HG03378 (cell line): Measurements from ENCODE around the gene LONRF2.
"Not testable (repeated sequence)": the region's sequence is repeated elsewhere in the genome, so short reads cannot be mapped to it uniquely, and the experiment has no call there.

Source experiments
- ATAC-seq: cut with Tn5 transposase; IDR thresholded peaks from one replicate; pipeline ENCODE4 v1.9.1; 2021; ENCODE audit warnings: mild to moderate bottlenecking, moderate library complexity; ENCODE audit not compliant: unreplicated experiment

The LONRF2 gene

GRCh38 chr2:100256416-100256815 is 65.9 kb downstream of the LONRF2 start:
- no peak for ATAC-seq

GRCh38 chr2:100254646-100255210 is 67.6 kb downstream of the LONRF2 start:
- no peak for ATAC-seq

GRCh38 chr2:100253786-100254185 is 68.5 kb downstream of the LONRF2 start:
- no peak for ATAC-seq

GRCh38 chr2:100252811-100253698 is 69.2 kb downstream of the LONRF2 start:
- no peak for ATAC-seq

- no peak for ATAC-seq
Measured at GRCh38 chr2:100250645-100251044, 71.7 kb downstream of the LONRF2 start.

GRCh38 chr2:100248971-100249370 is 73.3 kb downstream of the LONRF2 start:
- ATAC-seq: no peak

GRCh38 chr2:100248556-100248955 is 73.7 kb downstream of the LONRF2 start:
- ATAC-seq: not testable (repeated sequence)

- peak; percentile 13 for ATAC-seq
Measured at GRCh38 chr2:100248044-100248330, 74.3 kb downstream of the LONRF2 start.

- ATAC-seq: peak; percentile 74
Measured at GRCh38 chr2:100247256-100248043, 74.9 kb downstream of the LONRF2 start.

- no peak for ATAC-seq
Measured at GRCh38 chr2:100246163-100247145, 75.8 kb downstream of the LONRF2 start.

GRCh38 chr2:100245681-100246080 is 76.6 kb downstream of the LONRF2 start:
- ATAC-seq: no peak

GRCh38 chr2:100244881-100245605 is 77.3 kb downstream of the LONRF2 start:
- ATAC-seq: no peak

GRCh38 chr2:100243631-100244030 is 78.7 kb downstream of the LONRF2 start:
- no peak for ATAC-seq

- peak; percentile 46 for ATAC-seq
Measured at GRCh38 chr2:100242891-100243619, 79.2 kb downstream of the LONRF2 start.

- no peak for ATAC-seq
Measured at GRCh38 chr2:100242476-100242875, 79.8 kb downstream of the LONRF2 start.

- no peak for ATAC-seq
Measured at GRCh38 chr2:100241236-100241635, 81.1 kb downstream of the LONRF2 start.

GRCh38 chr2:100240386-100240785 is 81.9 kb downstream of the LONRF2 start:
- ATAC-seq: no peak

- no peak for ATAC-seq
Measured at GRCh38 chr2:100239486-100240210, 82.7 kb downstream of the LONRF2 start.

GRCh38 chr2:100238471-100238870 is 83.8 kb downstream of the LONRF2 start:
- ATAC-seq: no peak
